G401 (cell line): ENCODE measurements around the gene MORN1. TPM values are rescaled to one million over a fixed set of nuclear protein-coding genes. Genes with fewer than 3 reads are reported as not detected.
"Not testable (repeated sequence)": the region's sequence is repeated elsewhere in the genome, so short reads cannot be mapped to it uniquely, and the experiment has no call there.

Source experiments
- DNase-seq: peaks from one replicate; pipeline ENCODE4 v3.0.0-alpha.2; 2015; ENCODE audit warnings: low spot score
- in situ Hi-C: cut with HindIII; loops from 2 replicates; pipeline ENCODE4 v1.10.0; 2016; ENCODE audit warnings: low sequenced_read_pairs, mixed read lengths
- total RNA-seq: library from RNA; depleted of rRNA; stranded (reverse); fragments of >200 nt; shearing (Covaris generic); gene quantifications from 2 replicates; pipeline ENCODE4 v1.2.3, GENCODE V29; 2014; rRNA removed

The MORN1 gene
- total RNA-seq: 8.9 and 29.1 TPM in 2 replicates

DNA sequence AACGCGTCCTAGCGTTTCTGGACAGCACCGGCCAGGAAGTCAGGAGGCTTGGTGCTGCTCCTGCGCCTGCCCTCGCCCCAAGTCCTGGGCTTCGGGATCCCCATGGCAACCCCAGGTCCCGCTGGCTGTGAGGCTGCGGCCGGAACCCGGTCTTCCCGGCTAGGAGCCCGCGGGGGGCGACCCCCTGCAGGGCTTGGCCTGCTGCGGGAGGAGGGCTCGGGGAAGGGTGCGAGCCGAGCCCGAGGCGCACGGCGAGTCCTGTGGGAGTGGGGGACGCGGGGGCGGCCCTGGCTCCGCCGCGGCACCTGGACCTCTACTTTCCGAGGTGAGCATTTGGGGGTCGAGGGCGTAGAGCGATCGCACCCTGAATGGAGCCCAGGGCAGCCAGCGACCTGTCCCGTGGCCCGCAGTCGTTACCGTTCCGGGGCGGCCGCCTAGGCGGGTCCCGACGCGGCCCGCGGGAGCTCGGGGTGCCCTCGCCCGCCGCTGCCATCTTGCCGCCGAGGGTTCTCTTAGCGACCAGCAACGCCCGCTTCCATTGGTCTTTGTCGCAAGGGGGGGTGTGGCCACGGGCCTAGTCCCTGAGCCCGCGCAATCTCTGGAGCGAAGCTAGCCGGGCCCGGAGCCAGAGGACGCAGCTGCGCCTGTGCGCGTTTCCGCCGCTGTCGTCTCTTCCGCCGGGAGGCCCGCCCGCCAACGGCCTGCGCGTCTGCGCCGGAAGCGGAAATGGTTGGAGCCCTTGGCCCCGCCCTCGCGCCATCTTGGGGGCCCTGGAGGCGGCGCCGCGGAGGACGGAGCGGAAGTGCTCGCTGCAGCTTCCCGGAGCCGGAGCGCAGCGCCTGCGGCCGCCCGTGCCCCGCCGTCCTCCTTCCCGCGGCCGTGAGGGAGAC is at the start of gene MORN1, which contains the start of gene RER1:
Gene MORN1 (minus strand): TSS at position 514 of the 890 bp plus-strand sequence. CDS start 21 bp downstream, at position 493.
Gene RER1 (plus strand): TSS at position 801 of the 890 bp plus-strand sequence. CDS start 3,950 bp downstream, outside the sequence.
- in situ Hi-C loops: no loop called here
- peak; percentile 98 for DNase-seq

DNA sequence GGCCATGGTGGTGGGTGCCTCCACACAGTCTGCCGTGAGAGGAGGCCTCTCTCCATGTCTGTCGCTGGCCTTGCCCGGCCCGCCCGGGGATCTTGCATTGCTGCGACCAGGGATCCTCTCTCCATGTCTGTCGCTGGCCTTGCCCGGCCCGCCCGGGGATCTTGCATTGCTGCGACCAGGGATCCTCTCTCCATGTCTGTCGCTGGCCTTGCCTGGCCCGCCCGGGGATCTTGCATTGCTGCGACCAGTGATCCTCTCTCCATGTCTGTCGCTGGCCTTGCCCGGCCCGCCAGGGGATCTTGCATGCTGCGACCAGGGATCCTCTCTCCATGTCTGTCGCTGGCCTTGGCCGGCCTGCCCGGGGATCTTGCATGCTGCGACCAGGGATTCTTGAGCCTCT is 49.0 kb upstream of the MORN1 start:
- DNase-seq, in situ Hi-C loops: not testable (repeated sequence)

DNA sequence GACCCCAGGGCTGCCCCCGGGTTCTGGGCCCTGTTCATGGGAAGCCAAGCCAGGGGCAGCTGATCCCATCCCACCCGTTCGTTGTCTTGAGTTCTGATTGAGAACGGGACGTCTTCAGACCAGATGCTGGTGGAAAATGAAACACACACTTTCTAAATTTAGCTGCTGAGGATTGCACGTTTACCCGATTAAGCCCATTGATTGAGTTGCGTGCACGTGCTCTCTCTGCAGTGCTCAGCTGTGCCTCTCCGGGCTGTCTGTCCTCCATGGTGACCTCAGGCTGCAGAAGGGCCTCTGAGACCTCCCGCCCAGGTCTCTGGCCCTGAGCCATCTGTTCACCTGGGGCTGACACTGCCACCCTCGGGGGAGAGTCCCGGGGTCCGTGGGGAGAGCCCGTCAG is 48.0 kb upstream of the MORN1 start:
- no peak for DNase-seq
- in situ Hi-C loops: no loop called here

DNA sequence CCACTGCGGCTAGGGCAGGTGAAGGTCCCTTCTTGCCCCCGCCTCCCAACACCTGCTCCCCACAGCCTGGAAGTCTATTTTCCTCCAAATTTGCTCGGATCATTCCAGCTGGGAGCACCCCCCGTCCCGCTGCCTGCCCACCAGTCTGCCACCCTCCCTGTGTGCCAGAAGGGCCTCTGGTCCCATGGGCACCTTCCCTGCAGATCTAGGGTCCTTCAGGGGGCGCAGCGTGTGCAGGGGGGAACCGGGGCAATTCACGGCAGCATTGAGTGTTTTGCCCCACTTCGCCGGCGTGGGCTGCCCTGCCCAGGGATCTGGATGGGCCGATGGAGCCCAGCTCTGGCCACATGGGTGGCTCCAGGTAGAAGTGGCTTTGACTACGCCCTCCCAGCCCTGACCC is 47.3 kb upstream of the MORN1 start:
- DNase-seq: no peak
- in situ Hi-C loops: no loop called here

DNA sequence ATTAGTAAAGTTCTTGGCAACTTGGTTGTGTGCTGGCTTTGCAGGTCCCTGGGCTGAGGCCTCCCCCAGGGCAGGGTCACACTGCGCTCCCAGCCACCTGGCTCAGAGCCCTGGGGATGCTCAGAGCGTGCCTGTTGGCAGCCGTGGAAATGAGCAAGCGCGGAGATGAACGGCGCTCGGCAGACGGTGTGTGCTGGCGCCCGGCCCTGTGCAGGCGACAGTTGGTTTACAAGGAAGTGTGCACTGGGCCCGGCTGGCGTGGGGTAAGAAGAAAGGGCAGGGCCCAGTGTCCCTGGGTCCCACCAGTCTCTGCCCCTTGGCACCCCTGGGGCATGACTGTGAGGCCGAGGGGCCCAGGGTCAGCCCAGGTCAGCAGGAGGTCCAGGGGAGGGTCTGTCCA is 46.7 kb upstream of the MORN1 start:
- in situ Hi-C loops: no loop called here

DNA sequence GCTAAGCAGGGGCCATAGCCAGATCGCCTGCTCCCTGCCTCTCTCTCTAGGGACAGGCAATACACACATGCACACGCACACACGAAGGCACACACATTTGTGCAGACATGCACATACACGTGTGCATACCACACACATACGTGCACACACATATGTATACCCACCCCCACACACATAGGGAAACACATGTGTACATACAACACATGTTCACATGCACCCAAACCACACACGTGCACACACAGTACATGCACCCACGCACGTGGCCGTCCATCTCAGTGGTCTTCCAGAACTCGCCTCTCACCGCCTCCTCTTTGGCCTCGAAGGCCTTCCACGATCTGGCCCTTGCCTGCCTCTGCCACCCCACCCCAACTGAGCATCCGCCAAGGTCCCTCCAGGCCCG is 46.3 kb upstream of the MORN1 start:
- DNase-seq: no peak
- in situ Hi-C loops: no loop called here

More for the DNA sequence above, 46.7 kb upstream of the MORN1 start:
- peak; percentile 88 for DNase-seq

DNA sequence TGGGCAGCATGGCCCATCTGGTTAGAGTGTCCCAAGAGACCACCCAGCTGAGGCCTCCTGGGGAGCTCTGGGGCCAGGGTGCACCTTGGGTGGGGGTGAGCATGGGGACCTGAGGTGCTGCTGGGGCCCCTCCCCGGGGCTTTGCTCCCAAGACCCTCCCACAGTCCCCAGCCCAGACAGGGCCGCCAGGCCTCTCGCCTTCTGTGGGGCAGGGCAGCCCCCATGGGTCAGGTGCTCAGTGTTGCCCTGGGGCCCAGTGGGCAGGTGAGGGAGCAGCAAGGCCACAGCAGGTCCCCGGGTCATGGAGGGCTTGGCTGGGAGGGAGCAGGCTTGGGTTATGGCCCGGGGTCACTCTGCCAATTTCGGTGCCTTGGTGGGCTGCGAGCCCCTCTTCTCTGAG is 45.5 kb upstream of the MORN1 start:
- no peak for DNase-seq
- in situ Hi-C loops: no loop called here

DNA sequence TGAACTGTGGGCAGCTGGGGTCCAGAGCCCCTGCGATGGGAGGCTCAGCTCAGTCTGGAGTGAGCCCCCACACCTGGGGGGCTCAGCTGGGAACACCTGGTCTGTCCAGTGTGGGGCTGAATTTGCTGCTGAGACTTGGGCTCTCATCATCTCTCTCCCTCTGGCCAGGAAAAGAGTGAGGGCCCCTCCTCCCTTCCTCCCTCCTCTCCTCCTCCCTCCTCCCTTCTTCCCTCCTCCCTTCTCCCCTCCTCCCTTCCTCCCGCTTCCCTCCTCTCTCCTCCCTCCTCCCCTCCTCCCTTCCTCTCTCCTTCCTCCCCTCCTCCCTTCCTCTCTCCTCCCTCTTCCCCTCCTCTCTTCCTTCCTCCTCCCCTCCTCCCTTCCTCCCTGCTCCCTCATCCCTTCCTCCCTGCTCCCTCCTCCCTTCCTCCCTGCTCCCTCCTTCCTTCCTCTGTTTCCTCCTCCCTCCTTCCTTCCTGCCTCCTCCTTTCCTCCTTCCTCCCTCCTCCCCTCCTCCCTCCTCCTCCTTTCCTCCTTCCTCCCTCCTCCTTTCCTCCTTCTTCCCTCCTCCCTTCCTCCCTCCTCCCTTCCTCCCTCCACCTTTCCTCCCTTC is 44.5 kb upstream of the MORN1 start:
- DNase-seq: no peak
- in situ Hi-C loops: no loop called here

DNA sequence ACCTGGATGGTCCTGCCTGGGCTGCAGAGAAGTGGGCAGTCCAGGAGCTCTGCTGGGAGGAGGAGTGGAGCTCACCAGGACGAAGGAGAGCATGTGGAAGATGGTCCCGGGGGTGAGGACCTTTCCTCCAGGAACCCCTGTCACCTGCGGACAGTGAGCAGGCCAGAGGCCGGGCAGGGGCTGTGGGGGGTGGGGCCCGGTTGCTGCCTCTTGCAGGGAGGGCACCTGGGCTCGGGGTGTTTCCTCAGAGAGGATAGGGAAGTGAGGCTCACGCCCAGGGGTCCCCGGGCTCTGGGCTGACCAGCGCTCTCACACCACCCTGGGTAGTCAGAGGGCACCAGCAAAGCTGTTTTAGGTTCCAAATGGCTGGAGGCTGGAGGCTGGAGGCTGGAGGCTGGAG is 43.7 kb upstream of the MORN1 start:
- no peak for DNase-seq
- in situ Hi-C loops: no loop called here

DNA sequence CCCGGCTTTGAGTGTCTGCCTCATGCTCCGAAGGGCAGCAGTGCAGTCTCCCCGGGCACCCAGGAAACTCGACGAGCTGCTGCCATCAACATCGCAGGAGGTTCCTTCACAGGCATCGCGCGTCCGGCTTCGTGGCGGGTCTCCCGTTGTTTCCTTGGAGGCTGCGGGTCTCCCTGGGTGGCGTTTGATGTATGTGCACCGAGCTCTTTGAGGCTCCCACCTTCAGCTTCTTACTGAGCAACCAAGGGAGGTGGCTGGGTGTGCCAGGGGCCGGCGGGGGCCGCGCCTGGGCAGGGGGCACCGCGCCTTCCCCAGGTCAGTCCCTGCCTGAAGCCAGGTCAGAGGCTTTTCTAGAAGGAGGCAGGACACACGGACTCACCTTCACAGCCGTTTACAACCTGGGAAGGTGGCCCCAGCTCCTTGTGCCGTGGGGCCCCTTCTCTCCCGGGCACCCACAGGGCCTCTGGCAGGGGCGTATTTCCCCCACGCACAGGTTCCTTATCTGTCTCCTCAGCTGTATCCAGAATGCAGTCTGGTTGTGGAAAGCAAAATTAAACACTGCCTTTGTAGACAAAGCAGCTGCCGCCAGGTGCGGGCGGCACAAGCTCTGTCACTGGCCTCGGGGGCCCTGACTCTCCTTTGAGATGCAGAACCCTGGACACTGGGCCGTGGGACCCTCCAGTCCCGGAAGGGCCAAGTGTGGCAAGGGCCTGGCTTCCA is 42.7 kb upstream of the MORN1 start:
- in situ Hi-C loops: no loop called here
- DNase-seq: no peak

DNA sequence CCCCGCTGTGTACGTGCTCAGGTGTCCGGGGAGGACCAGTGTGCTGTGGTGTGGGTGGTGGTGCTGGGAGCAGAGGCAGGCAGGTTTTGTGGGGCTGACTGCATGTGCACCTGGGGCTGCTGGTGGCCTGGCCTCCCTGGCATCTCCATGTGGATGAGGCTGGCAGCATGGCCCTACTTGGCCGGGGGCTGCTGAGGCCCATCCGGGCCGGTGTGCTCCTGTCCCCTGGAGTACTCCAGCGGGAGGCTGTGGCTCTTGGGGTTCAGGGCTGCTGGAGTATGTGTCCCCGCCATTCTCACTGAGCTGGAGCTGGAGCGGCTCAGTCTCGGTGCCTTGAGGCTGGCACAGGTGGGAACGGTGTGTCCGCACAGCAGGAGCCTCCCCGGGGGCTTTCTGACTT is 41.8 kb upstream of the MORN1 start:
- in situ Hi-C loops: no loop called here
- no peak for DNase-seq

DNA sequence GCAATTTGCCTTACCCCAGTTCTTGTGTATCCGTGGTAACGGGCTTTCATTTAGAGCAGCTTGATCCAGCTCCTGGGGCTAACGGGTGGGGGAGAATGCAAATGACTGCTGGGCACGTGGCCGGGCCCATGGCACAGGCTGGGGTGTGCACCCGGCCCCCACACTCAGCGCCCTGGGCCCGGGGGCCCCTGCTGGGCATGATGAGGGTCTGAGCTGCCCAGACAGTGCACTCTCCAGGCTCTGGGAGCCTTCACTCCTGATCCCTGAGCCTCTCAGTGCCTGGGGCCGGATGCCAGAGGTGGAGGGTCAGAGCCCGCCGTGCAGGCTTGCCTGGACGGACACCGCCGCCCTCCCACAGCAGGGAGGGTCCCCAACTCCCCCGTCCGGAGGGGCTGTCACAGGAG is 41.1 kb upstream of the MORN1 start:
- no peak for DNase-seq
- in situ Hi-C loops: no loop called here

DNA sequence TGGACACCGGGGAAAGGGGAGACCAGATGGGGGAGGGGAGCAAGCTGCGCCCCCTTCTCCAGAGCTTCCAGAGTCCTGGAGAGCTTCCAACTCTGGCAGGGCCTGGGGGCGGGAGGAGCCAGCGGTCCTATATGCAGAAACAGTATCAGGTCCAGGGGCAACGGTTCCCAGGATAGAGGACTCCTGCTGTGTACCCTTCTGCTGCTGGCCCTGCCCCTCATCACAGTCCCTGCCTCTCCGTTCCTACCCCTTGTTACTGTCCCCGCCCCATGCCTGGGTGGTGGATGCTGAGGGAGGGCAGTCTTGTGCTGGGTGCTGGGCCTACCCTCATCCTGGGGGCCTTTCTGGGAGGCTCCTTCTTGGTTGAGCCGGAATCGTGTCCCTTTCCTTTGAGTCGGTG is 40.2 kb upstream of the MORN1 start:
- DNase-seq: no peak
- in situ Hi-C loops: no loop called here

DNA sequence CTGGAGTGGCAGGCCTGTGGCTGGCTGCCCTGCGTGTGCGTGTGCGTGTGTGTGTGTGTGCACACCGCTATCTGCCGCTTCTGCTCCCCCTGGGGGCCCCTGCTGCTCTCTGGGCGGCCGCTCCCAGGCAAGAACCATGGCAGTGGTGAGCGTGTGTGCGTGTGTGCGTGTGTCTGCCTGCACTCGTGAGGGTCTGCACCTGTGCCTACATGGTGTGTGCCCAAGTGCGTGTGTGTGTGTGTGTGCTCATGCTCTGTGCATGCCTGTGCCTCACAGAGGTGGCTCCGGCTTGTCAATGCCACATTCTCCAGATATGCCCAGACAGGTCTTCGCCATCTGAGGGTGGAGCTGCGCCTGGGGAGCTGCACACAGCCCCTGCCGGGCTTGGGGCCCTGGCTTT is 39.7 kb upstream of the MORN1 start:
- in situ Hi-C loops: no loop called here
- no peak for DNase-seq

DNA sequence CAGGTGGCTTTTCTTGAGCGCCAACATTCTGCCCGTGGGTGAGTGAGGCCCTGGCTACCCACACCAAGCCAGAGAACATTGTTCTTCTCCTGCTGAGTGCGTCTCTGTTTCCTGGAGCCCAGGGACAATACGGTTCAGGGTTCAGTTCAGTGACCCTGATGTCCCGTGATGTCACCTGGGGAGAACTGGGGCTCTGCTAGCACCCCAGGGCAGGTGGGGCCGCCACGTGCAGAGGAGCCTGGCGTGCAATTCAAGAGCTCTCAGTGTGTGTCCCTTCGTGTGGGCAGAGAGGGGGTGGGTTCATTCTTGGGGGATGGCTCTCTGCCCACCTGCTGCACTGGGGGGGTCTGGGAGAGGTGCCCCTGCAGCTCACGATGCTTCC is 39.2 kb upstream of the MORN1 start:
- DNase-seq: no peak
- in situ Hi-C loops: no loop called here

DNA sequence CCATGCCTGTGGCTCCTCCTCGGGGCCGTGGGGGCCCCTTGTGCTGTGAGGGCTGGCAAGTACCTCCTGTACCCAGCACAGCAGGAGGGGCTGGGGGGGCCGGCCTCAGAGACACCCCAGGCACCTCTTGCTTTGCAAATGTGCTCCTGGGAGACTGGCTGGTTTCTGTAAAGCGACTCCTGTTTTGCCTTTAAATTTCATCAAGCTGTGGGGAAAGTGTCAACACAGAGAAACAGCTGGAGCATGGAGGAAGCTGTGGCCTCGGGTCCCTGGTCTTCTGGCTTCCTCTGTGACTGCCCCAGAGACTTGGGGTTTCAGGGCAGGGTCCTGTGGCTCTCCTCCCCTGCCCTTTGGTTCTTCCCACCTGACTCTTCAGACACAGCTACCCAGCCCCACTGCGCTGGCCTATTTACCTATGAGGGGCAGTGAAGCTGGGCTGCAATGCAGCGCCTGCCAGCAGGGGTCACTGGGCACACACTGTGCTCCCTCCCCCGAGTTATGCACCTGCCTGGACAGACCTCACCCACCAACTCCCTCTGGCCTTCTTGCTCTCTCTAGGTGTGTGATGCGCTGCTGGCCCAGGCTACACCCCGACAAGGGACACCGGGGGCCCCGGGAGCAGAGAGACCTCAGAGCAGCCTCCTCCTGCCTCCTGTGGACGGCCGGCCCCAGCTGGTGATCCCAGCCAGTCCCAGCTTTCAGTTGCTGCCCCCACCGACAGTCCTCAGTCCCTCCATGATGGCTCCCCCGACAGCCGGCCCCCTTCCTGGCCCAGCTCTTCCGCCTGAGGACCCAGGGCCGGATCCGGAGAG is 38.6 kb upstream of the MORN1 start:
- in situ Hi-C loops: no loop called here
- DNase-seq: no peak

DNA sequence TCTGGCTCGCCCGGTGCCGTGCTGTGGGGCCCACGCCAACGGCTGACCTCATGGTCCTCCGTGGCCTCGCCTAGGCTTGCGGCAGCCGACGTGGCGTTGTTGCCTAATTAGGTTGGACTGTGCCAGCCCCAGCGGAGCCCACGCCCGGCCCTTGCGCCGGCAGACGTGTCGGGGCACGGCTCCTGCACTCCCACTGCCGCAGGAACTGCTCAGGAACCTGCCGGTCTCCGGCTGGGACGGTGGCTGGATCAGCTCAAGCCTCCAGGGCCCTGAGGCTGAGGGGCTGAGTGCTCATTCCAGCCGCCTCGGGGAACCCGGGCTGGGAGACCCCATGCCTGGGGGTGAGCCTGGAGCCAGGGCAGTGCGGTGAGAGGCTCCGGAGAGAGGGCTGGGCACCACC is 37.1 kb upstream of the MORN1 start:
- DNase-seq: no peak
- in situ Hi-C loops: no loop called here

DNA sequence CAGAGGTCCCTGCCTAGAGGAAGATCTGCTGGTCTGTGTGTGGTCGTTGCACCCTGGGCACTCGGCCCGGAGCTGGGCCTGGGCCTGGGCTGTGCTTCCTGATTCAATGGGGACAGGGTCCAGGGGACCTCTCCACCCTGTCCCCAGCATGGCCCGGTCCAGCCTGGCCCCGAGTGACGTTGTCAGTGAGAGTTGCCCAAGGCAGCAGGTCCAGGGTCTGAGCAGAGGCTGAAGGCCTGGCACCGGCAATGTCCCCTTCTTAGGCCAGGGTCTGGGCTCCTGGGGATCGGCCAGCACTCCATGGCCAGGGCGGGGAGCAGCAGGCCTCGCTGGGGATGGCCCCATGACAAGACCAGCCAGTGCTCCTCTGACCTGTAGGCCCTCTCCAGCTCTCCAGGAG is 36.6 kb upstream of the MORN1 start:
- in situ Hi-C loops: no loop called here

DNA sequence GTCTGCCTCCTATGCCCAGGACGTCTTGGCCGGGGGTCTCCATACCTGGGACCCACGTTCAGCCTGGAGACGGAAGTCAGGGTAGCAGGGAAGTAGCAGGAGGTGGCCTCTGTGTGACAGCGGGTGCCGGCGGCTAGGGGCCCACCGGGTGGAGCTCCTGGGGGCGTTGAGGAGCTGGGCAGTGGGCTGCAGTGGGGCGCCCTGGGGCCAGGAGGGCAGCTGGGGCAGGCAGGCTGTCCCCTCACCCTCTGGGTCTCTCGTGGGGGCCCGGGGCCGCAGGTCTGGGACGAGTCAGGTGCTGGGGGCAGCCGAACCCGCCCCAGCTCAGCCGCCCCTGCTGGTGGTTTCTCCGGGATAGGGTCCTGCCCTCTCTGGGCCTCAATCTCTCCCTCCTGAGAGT is 35.7 kb upstream of the MORN1 start:
- in situ Hi-C loops: no loop called here
- no peak for DNase-seq

More for the DNA sequence above, 36.6 kb upstream of the MORN1 start:
- DNase-seq: no peak
